ENCODE data around the gene PRR12.

PRR12 gene, protein sequence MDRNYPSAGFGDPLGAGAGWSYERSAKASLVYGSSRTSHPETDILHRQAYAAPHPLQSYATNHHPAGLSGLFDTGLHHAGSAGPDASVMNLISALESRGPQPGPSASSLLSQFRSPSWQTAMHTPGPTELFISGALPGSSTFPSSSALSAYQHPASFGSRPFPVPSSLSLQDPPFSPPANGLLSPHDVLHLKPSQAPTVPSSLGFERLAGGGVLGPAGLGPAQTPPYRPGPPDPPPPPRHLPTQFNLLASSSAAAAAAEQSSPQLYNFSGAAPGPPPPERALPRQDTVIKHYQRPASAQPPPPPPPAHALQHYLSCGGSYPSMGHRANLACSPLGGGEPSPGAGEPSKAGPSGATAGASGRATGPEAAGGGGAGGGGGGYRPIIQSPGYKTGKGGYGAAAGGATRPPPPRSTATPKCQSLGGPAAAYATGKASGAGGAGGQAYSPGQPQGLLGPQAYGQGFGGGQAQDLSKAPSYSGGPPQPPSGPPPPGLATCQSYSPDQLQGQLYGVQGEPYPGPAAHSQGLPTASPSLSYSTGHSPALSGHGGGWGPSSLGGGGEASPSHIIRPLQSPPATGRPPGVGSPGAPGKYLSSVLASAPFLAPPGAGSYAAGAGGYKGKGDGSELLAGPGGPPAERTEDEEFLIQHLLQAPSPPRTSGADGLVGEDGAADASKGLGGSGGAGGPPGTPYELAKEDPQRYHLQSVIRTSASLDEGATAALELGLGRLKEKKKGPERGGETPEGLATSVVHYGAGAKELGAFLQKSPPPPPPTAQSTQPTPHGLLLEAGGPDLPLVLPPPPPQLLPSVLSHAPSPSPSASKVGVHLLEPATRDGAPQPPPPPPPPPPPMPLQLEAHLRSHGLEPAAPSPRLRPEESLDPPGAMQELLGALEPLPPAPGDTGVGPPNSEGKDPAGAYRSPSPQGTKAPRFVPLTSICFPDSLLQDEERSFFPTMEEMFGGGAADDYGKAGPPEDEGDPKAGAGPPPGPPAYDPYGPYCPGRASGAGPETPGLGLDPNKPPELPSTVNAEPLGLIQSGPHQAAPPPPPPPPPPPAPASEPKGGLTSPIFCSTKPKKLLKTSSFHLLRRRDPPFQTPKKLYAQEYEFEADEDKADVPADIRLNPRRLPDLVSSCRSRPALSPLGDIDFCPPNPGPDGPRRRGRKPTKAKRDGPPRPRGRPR (N-terminal part only)

GRCh38 chr19:49590971-49591730 lies at the start of gene PRR12:
PRR12 (plus strand) TSS chr19:49591182; CDS start chr19:49591655, 473 bp downstream.
- peak; percentile 80 for DNase-seq (ENCODE audit: low spot score)

DNA sequence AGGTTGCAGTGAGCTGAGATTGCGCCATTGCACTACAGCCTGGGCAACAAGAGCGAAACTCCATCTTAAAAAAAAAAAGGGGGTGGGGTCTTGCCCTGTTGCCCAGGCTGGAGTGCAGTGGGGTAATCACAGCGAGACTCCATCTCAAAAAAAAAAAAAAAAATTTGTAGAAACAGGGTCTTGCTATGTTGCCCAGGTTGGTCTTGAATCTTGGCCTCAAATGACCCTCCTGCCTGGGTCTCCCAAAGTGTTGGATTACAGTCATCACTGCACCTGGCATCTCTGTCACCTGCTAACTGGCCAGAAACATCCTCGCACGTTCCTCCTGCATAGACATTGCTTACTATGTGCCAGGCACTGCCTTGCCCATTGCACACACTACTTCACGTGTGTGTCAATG lies 49.1 kb upstream of the PRR12 start:
- DNase-seq (ENCODE audit: low spot score): no peak

DNA sequence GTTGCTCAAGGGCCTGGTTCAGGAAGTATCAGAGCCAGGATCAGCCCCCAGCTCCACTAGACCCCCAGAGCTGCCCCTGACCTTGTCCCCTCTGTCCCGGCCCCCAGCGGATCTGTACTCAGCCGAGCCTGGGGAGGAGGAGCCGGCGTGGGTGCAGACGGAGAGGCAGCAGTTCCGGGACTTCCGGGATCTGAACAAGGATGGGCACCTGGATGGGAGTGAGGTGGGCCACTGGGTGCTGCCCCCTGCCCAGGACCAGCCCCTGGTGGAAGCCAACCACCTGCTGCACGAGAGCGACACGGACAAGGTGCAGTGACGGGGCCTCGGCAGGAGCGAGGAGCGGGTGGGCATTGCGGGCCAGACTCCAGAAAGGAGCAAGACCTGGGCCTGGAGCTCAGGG lies 48.5 kb upstream of the PRR12 start:
- DNase-seq (ENCODE audit: low spot score): no peak

DNA sequence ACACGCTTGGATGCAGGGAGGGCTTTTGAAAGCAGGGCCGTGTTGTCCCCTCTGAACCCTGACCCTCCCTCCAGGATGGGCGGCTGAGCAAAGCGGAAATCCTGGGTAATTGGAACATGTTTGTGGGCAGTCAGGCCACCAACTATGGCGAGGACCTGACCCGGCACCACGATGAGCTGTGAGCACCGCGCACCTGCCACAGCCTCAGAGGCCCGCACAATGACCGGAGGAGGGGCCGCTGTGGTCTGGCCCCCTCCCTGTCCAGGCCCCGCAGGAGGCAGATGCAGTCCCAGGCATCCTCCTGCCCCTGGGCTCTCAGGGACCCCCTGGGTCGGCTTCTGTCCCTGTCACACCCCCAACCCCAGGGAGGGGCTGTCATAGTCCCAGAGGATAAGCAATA lies 48.0 kb upstream of the PRR12 start:
- no peak for DNase-seq (ENCODE audit: low spot score)

DNA sequence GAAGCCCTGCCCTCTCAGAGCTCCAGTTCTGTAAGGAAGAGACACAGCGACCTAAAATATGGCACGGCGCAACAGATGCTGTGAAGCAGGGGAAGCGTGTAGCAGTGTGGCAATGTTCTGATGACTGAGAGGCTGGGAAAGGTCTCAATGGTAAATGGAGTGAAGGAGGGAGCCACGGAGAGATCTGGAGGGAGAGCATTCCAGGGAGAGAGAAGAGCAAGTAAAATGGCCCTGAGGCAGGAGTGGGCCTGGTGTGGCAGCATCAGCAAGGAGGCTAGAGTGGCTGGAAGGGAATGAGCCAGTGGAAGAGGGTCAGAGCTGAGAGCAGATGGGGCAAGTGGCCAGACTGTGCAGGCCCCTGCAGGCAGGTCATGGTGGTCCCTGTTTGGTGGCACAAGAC lies 46.8 kb upstream of the PRR12 start:
- DNase-seq (ENCODE audit: low spot score): no peak

GRCh38 chr19:49546825-49547565 lies 44.0 kb upstream of the PRR12 start:
- peak; percentile 82 for DNase-seq (ENCODE audit: low spot score)

- DNase-seq (ENCODE audit: low spot score): no peak
Observed at GRCh38 chr19:49549045-49549444, 41.9 kb upstream of the PRR12 start.

- DNase-seq (ENCODE audit: low spot score): no peak
Observed at GRCh38 chr19:49551531-49551930, 39.5 kb upstream of the PRR12 start.

- DNase-seq (ENCODE audit: low spot score): peak; percentile 54
Observed at GRCh38 chr19:49552749-49553148, 38.2 kb upstream of the PRR12 start.

GRCh38 chr19:49553451-49554271 lies 37.3 kb upstream of the PRR12 start:
- DNase-seq (ENCODE audit: low spot score): no peak

DNA sequence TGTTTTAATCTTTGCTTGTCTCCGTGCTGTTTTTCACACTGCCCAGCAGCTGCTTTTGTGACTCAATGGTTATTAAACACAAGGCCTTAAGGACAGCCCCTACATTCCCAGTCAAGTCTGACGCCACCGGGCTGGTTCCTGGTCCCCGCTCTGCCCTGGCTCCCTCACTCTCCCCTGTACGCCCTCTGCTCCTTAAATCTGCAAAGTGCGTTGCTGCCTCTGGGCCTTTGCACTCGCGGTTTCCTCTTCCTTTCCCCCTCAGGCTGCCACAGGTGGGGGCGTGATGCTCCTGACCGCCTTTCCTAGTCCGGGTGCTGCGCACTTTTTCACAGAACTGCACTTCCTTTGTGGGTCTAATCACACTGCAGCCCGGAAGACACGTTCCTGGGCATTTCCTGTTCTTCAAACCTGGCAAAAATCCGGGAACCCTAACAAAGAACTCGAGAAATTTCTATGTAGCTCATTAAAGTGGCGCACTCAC lies 36.2 kb upstream of the PRR12 start:
- no peak for DNase-seq (ENCODE audit: low spot score)

- DNase-seq (ENCODE audit: low spot score): no peak
Observed at GRCh38 chr19:49555600-49556411, 35.2 kb upstream of the PRR12 start.

DNA sequence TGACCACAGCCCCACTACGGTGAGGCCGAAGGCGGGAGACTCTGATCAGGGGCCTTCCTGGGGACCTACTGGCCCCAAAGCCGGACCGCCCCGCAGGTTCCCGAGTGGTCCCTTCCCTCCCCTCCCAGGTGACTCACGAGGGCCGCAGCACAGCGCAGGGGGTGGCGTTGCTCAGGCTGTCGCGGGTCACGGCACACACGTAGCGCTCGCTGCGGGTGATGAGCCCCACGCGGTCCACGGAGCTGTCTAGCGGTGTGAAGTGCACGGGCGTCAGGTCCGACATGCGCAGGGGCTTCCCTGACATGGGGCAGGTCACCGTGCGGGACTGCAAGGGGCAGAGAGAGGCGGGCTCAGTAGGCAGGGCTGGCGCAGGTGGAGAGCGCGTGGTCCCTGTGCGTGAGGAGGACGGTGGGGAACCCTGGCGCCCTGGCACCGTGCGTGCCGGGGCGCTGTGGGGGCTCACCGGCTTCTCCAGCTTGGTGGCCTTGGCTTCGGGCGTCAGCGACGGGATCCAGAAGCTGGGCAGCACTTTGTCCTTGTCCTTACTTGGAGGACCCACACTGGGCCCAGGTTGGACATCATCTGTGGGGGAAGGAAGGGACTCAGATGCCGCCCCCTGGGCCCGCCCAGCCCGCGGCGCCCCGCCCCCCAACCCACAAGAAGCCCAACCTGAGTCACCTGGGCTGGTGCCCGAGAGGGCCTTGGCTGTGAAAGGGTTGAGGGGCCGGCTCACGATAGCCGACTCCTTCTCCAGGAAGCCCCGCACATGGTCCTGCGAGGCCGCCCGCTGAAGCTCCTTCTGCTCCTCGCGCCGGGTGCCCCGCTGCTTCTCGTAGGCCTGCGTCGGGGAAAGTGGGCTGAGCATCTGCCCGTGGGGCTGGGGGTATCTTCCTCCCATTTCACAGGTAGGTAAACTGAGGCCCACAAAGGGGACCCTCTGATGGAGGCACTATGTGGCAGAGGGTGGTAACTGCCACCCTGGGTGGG lies 34.3 kb upstream of the PRR12 start:
- no peak for DNase-seq (ENCODE audit: low spot score)

DNA sequence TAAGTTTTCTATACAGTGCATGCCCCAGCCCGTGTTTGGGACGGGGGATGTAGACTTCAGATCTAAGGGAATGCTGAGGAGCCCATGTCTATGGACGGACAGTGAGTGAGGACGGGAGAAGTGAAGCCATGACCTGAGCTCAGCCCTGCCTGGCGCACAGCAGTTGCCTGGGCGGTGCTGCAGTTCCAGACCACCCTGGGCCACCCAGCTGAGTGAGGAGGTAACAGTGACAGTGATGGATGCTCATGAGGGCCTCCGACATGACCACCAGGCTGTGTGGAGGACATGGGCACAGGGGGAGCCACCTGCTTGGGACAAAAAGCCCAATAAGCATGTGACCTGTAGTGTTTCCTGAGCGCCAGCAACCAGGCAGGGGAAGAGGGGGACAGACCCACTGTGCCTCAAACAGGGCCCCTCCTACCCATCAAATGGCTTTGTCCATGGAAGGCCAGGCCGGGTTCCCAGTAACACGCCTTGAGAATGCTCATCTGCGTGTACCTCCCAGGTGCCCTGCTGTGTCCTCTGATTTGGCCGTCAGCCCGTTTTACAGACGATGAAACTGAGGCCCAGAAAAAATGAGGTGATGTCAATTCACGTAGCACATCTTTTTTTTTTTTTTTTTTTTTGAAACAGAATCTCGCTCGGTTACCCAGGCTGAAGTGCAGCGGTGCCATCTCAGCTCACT lies 33.2 kb upstream of the PRR12 start:
- no peak for DNase-seq (ENCODE audit: low spot score)

GRCh38 chr19:49558591-49558990 lies 32.4 kb upstream of the PRR12 start:
- DNase-seq (ENCODE audit: low spot score): no peak

- DNase-seq (ENCODE audit: low spot score): no peak
Observed at GRCh38 chr19:49559443-49559842, 31.5 kb upstream of the PRR12 start.

DNA sequence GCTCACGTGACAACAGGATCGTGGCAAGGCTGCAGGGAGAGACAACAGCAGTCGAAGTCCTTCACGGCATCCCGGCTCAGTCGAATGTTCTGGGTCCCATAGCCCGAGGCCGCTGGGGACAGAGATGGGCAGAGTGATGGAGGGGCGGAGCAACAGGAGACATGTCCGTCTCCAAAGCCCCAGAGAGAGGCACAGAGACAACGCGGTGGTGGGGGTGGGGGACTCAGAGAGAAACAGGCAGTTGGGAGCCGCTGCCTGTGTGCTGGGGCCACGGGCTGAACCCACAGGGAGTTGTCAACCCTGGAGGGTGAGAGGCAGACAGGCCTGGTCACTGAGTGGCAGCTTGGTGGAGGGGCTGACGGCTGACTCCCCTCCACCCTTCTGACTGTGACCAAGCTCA lies 31.1 kb upstream of the PRR12 start:
- no peak for DNase-seq (ENCODE audit: low spot score)
